HL-60/S4 treated with phorbol 12-myristate 13-acetate at 8.2 ng/mL for 4 days and 3 days (cell line): ENCODE results near the gene KPNA3.
"Not testable (repeated sequence)": the region's sequence is repeated elsewhere in the genome, so short reads cannot be mapped to it uniquely, and the experiment has no call there.

ENCODE experiments used
- in situ Hi-C: fragments of 300-500 bp; cut with MboI; formaldehyde crosslinking; loops from 2 replicates; pipeline ENCODE4 v1.15.0; 2022; ENCODE audit warnings: low sequenced_read_pairs

KPNA3 gene

GRCh38 chr13:49810567-49811526 lies 18.4 kb upstream of the KPNA3 start:
- in situ Hi-C loops: no loop called here

- in situ Hi-C loops: no loop called here
These were observed 15.2 kb upstream of the KPNA3 start for GRCh38 chr13:49807681-49808080.

- in situ Hi-C loops: no loop called here
These were observed 13.6 kb upstream of the KPNA3 start for GRCh38 chr13:49806126-49806536.

- in situ Hi-C loops: not testable (repeated sequence)
These were observed 10.6 kb upstream of the KPNA3 start for GRCh38 chr13:49803047-49803446.

GRCh38 chr13:49802426-49802825 lies 9.9 kb upstream of the KPNA3 start:
- in situ Hi-C loops: no loop called here

- in situ Hi-C loops: no loop called here
These were observed 552 bp downstream of the KPNA3 start for GRCh38 chr13:49791711-49792549.

GRCh38 chr13:49791315-49791710 lies 1.2 kb downstream of the KPNA3 start:
- in situ Hi-C loops: no loop called here

- in situ Hi-C loops: no loop called here
These were observed 2.5 kb downstream of the KPNA3 start for GRCh38 chr13:49789968-49790367.

GRCh38 chr13:49786401-49787008 lies 6.0 kb downstream of the KPNA3 start:
- in situ Hi-C loops: no loop called here

- in situ Hi-C loops: no loop called here
These were observed 7.5 kb downstream of the KPNA3 start for GRCh38 chr13:49784886-49785570.

- in situ Hi-C loops: no loop called here
These were observed 8.6 kb downstream of the KPNA3 start for GRCh38 chr13:49783865-49784264.

GRCh38 chr13:49782784-49783183 lies 9.7 kb downstream of the KPNA3 start:
- in situ Hi-C loops: no loop called here

- in situ Hi-C loops: no loop called here
These were observed 10.7 kb downstream of the KPNA3 start for GRCh38 chr13:49781806-49782205.

GRCh38 chr13:49779721-49780120 lies 12.8 kb downstream of the KPNA3 start:
- in situ Hi-C loops: no loop called here

- in situ Hi-C loops: no loop called here
These were observed 14.5 kb downstream of the KPNA3 start for GRCh38 chr13:49777746-49778614.

GRCh38 chr13:49776871-49777270 lies 15.6 kb downstream of the KPNA3 start:
- in situ Hi-C loops: no loop called here

GRCh38 chr13:49774376-49775005 lies 18.0 kb downstream of the KPNA3 start:
- in situ Hi-C loops: no loop called here

GRCh38 chr13:49772828-49773227 lies 19.7 kb downstream of the KPNA3 start:
- in situ Hi-C loops: no loop called here

GRCh38 chr13:49761811-49762210 lies 30.7 kb downstream of the KPNA3 start:
- in situ Hi-C loops: not testable (repeated sequence)
